ENCODE measurements around the gene CDON.

GRCh38 chr11:126058105-126058874 is 4.4 kb downstream of the CDON start:
- TF ChIP-seq CTCF (IDR thresholded peaks at IDR 0.05) = no peak
- no peak for TF ChIP-seq EZH2 (IDR thresholded peaks at IDR 0.05)
- no peak for TF ChIP-seq EZH2phosphoT487 (IDR thresholded peaks at IDR 0.05)
